Immature natural killer cell (primary cell): ENCODE results near the gene ASPM. TPM values are rescaled to one million over a fixed set of nuclear protein-coding genes. Genes with fewer than 3 reads are reported as not detected.
"Not testable (repeated sequence)": the region's sequence is repeated elsewhere in the genome, so short reads cannot be mapped to it uniquely, and the experiment has no call there.

Experiments used
- DNase-seq, 3 donors: peaks; one replicate each; pipeline ENCODE4 v3.0.0; 2022; ENCODE audit warnings: mixed read lengths in 1 of 3
- H3K27ac Mint-ChIP-seq, 6 donors: one replicate each; pipeline ENCODE4 v1.8.0; 2020; ENCODE audit warnings: mixed read lengths in 6 of 6, mild to moderate bottlenecking in 5 of 6, inconsistent platforms in 4 of 6, moderate library complexity in 3 of 6
- H3K27me3 Mint-ChIP-seq, 3 donors: one replicate each; pipeline ENCODE4 v1.8.0; 2020 to 2021; ENCODE audit warnings: low read depth in 3 of 3, mild to moderate bottlenecking in 3 of 3, mixed read lengths in 3 of 3, moderate library complexity in 3 of 3, inconsistent platforms in 1 of 3
- H3K36me3 Mint-ChIP-seq, 3 donors: one replicate each; pipeline ENCODE4 v1.8.0; 2020; ENCODE audit warnings: mixed read lengths in 3 of 3, inconsistent platforms in 2 of 3, mild to moderate bottlenecking in 2 of 3
- H3K4me1 Mint-ChIP-seq, 2 donors: one replicate each; pipeline ENCODE4 v1.8.0; 2020; ENCODE audit warnings: inconsistent platforms in 2 of 2, mild to moderate bottlenecking in 2 of 2, mixed read lengths in 2 of 2, moderate library complexity in 1 of 2
- H3K4me3 Mint-ChIP-seq, 5 donors: one replicate each; pipeline ENCODE4 v1.8.0; 2020; ENCODE audit warnings: mild to moderate bottlenecking in 5 of 5, mixed read lengths in 5 of 5, inconsistent platforms in 3 of 5, moderate library complexity in 3 of 5
- H3K9me3 Mint-ChIP-seq, 6 donors: one replicate each; pipeline ENCODE4 v1.8.0; 2020; ENCODE audit warnings: mild to moderate bottlenecking in 6 of 6, mixed read lengths in 6 of 6, inconsistent platforms in 4 of 6, moderate library complexity in 3 of 6
- polyA plus RNA-seq, 3 donors: library from polyadenylated mRNA; unstranded; fragments of 300-500 nt; fragmentation: Illumina TruSeq; gene quantifications; one replicate each; pipeline ENCODE4 v1.2.3, GENCODE V29; 2021

Gene ASPM
- polyA plus RNA-seq, 3 donors from 2014 or later = 0.30 TPM; not detected in 2

- no peak for DNase-seq
- H3K27ac Mint-ChIP-seq = no peak overlapping the region
- peaks cover 0 to 8% (median 2%) of the 10 kb centered on the region in 3 donors for H3K27me3 Mint-ChIP-seq
- no peaks in the 10 kb centered on the region for H3K36me3 Mint-ChIP-seq
- no peak overlapping the region for H3K4me3 Mint-ChIP-seq
- peaks cover 0 to 11% (median 0%) of the 10 kb centered on the region in 6 donors for H3K9me3 Mint-ChIP-seq
- no peaks in the 10 kb centered on the region for H3K4me1 Mint-ChIP-seq
Observed at GRCh38 chr1:197042676-197043341, 103.7 kb downstream of the ASPM start.

DNA sequence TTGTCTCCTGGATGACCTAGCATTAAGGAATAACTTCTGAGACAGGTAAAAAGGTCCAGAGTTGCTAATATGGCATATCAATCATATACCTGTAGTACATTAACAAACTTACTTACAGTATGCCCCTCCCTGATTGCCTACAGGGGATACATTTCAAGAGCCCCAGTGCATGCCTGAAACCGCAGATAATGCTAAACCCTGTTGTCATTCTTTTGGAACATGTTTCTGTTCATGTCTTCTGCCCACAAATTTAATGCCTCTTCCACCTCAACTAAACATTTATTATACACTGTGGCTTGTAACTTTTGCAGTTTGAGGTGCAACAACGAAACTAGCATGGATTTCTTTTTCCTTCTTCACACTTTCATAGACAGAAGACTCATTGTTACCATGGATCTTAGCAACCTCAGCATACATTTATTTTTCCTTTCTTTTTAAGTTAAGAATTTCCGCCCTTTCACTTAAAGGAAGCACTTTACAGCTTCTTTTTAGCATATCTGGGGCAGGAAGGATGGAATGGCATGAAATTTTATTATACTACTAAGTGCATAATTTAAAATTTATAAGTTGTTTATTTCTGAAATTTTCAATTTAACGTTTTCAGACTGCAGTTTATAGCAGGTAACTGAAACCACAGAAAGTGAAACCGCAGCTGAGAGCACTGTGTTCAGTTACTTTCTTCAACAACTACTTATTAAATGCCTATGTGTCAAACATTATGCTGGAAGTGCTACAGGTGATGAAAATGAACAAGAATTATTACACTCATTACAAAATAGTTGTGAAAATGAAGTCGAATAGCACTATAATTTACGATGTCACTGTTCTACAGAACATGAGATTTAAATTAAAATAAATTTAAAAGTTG lies 104.7 kb downstream of the ASPM start:
- no peaks in the 10 kb centered on the region for H3K36me3 Mint-ChIP-seq
- no peak overlapping the region for H3K4me3 Mint-ChIP-seq
- H3K9me3 Mint-ChIP-seq = peaks cover 0 to 14% (median 0%) of the 10 kb centered on the region in 6 donors
- peaks cover 0 to 8% (median 2%) of the 10 kb centered on the region in 3 donors for H3K27me3 Mint-ChIP-seq
- no peak overlapping the region for H3K27ac Mint-ChIP-seq
- DNase-seq = no peak
- no peaks in the 10 kb centered on the region for H3K4me1 Mint-ChIP-seq

DNA sequence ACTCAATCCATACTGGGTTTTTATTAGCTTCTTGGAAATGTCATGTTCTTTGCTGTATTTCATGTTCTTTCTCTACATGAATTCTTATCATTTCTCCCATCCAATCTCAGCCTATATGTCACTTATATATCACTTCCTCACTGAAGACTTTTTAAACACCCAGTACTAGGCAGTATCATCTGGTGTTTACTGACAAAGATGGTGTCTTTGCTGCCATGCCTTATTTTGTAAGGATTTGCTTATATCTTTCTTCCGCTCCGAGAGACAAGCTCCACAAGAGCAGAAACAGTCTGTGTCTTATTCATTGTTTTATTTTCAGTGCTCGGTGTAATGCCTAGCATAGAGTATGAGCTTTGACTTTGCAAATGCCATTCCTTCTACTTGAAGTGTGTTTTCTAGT lies 109.6 kb downstream of the ASPM start:
- no peaks in the 10 kb centered on the region for H3K36me3 Mint-ChIP-seq
- H3K27me3 Mint-ChIP-seq = peaks cover 0 to 4% (median 0%) of the 10 kb centered on the region in 3 donors
- H3K9me3 Mint-ChIP-seq = peaks cover 0 to 7% (median under 1%) of the 10 kb centered on the region in 6 donors
- H3K4me3 Mint-ChIP-seq = no peak overlapping the region
- DNase-seq = no peak
- H3K27ac Mint-ChIP-seq = no peak overlapping the region
- no peaks in the 10 kb centered on the region for H3K4me1 Mint-ChIP-seq

DNA sequence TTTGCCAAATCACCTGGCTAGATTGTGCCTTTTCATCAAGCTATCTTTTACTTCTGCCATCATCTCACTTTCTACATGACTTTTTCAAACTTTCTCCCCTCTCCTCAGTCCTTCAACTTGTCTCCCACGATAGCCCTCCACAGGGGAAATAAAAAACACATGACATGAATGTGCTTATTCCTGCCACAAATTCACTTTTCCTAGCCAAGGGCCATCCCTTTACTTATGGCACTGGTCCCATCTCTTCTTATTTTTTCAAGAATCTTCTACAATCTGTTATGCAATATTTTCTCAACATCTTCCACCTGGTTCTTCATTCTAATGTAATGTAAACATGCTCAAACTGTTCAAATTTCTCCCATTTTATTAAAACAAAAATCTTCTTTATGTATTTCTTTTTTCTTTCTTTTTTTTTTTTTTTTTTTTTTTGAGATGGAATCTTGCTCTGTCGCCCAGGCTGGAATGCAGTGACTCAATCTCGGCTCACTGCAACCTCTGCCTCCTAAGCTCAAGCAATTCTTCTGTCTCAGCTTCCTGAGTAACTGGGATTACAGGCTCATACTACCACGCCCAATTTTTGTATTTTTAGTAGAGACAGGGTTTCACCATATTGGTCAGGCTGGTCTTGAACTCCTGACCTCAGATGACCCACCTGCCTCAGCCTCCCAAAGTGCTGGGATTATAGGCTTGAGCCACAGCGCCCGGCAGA lies 111.7 kb downstream of the ASPM start:
- not testable (repeated sequence) for H3K27ac Mint-ChIP-seq, H3K36me3 Mint-ChIP-seq, H3K9me3 Mint-ChIP-seq, H3K4me3 Mint-ChIP-seq, DNase-seq, H3K4me1 Mint-ChIP-seq, H3K27me3 Mint-ChIP-seq

Other genes starting within 250 kb of the ASPM start
- not detected for gene CFHR2, start 202.9 kb downstream of the ASPM start, polyA plus RNA-seq
- not detected for gene CFHR5, start 169.1 kb downstream of the ASPM start, polyA plus RNA-seq
- not detected for gene F13B, start 79.4 kb downstream of the ASPM start, polyA plus RNA-seq
- 1 to 10 TPM; 1.1 to 3.6 (median 1.2) TPM for gene ZBTB41, start 54.6 kb upstream of the ASPM start, polyA plus RNA-seq
- under 1 TPM in 2 of 3 donors, not detected in 1; 0.26 to 0.53 TPM for gene CRB1, start 121.6 kb upstream of the ASPM start, polyA plus RNA-seq